Karpas-422 (cell line): ENCODE results near the gene EMSY. TPM values are rescaled to one million over a fixed set of nuclear protein-coding genes. Genes with fewer than 3 reads are reported as not detected.

Experiments used
- DNase-seq: peaks from one replicate; pipeline ENCODE4 v3.0.0-alpha.2; 2015
- H2AFZ ChIP-seq: fragments of 200-600 bp; sonication (generic); 2 replicates; pipeline ENCODE4 v1.6.1; 2014; ENCODE audit warnings: antibody characterized with exemption, low read length, mixed read lengths
- H3K27ac ChIP-seq: fragments of 200-600 bp; sonication (generic); 2 replicates; pipeline ENCODE4 v1.5.1; 2014; ENCODE audit warnings: mild to moderate bottlenecking, low read length, moderate library complexity
- H3K27me3 ChIP-seq: fragments of 200-600 bp; sonication (generic); 2 replicates; pipeline ENCODE4 v1.6.1; 2014; ENCODE audit warnings: low read length, mixed read lengths
- H3K36me3 ChIP-seq: fragments of 200-600 bp; sonication (generic); 2 replicates; pipeline ENCODE4 v1.6.1; 2014; ENCODE audit warnings: low read length, mixed read lengths; ENCODE audit not compliant: insufficient read depth
- H3K4me1 ChIP-seq: fragments of 200-600 bp; sonication (generic); 2 replicates; pipeline ENCODE4 v1.6.1; 2014; ENCODE audit warnings: mild to moderate bottlenecking, low read length, mixed read lengths
- H3K4me2 ChIP-seq: fragments of 200-600 bp; sonication (generic); 2 replicates; pipeline ENCODE4 v1.6.1; 2014; ENCODE audit warnings: low read length, low read depth, mild to moderate bottlenecking; ENCODE audit not compliant: poor library complexity, severe bottlenecking
- H3K4me3 ChIP-seq: fragments of 200-600 bp; sonication (generic); 2 replicates; pipeline ENCODE4 v1.5.1; 2014; ENCODE audit warnings: mild to moderate bottlenecking, antibody characterized with exemption, low read length, mixed read lengths
- H3K79me2 ChIP-seq: fragments of 200-600 bp; sonication (generic); 2 replicates; pipeline ENCODE4 v1.6.1; 2014; ENCODE audit warnings: mild to moderate bottlenecking, low read length, mixed read lengths
- H3K9ac ChIP-seq: fragments of 200-600 bp; sonication (generic); 2 replicates; pipeline ENCODE4 v1.6.0; 2014; ENCODE audit warnings: low read length
- H3K9me2 ChIP-seq: fragments of 200-600 bp; sonication (generic), shearing (Covaris generic); replicated peaks from 2 replicates; pipeline ENCODE4 v1.6.0; 2014; ENCODE audit warnings: mild to moderate bottlenecking, low read length, moderate library complexity; ENCODE audit not compliant: insufficient read depth
- H3K9me3 ChIP-seq: fragments of 300-700, 200-600 bp; sonication (generic); 2 replicates; pipeline ENCODE4 v1.6.1; 2014; ENCODE audit warnings: low read length, mixed read lengths
- H4K20me1 ChIP-seq: fragments of 200-600 bp; sonication (generic); 2 replicates; pipeline ENCODE4 v1.6.1; 2014; ENCODE audit warnings: mild to moderate bottlenecking, antibody characterized with exemption, low read length, low read depth; ENCODE audit not compliant: insufficient read depth
- total RNA-seq: library from RNA; depleted of rRNA; stranded (reverse); fragments of >200 nt; shearing (Covaris generic); gene quantifications from 2 replicates; pipeline ENCODE4 v1.2.3, GENCODE V29; 2014; ENCODE audit warnings: low replicate concordance

The EMSY gene
- total RNA-seq, 1 experiment from 2014 or later: 40.3 TPM

GRCh38 chr11:76558891-76559290 is 114.1 kb downstream of the EMSY start:
- Histone ChIP-seq H2AFZ (no peak overlapping the region), H3K9me2 (no peaks in the 10 kb centered on the region)

GRCh38 chr11:76559346-76559745 is 114.5 kb downstream of the EMSY start:
- Histone ChIP-seq H3K4me2 (no peak overlapping the region), H3K4me1 (no peaks in the 10 kb centered on the region), H3K27ac (no peak overlapping the region), H3K9ac (no peak overlapping the region), H3K79me2 (no peaks in the 10 kb centered on the region), H3K27me3 (no peaks in the 10 kb centered on the region), H2AFZ (no peak overlapping the region), H3K36me3 (no peaks in the 10 kb centered on the region), H4K20me1 (no peaks in the 10 kb centered on the region), H3K9me3 (no peaks in the 10 kb centered on the region), H3K4me3 (no peak overlapping the region), H3K9me2 (no peaks in the 10 kb centered on the region)
- no peak for DNase-seq

More at GRCh38 chr11:76558891-76559290, 114.1 kb downstream of the EMSY start:
- Histone ChIP-seq H3K9me3 (no peaks in the 10 kb centered on the region), H3K27ac (no peak overlapping the region), H3K79me2 (no peaks in the 10 kb centered on the region), H3K9ac (no peak overlapping the region), H3K4me1 (no peaks in the 10 kb centered on the region), H3K27me3 (no peaks in the 10 kb centered on the region), H3K36me3 (no peaks in the 10 kb centered on the region), H4K20me1 (no peaks in the 10 kb centered on the region), H3K4me3 (no peak overlapping the region), H3K4me2 (no peak overlapping the region)
- DNase-seq: no peak

- H3K27me3 ChIP-seq: no peaks in the 10 kb centered on the region
- H3K79me2 ChIP-seq: no peaks in the 10 kb centered on the region
- no peak overlapping the region for H2AFZ ChIP-seq
- no peak overlapping the region for H3K4me3 ChIP-seq
- H3K36me3 ChIP-seq: no peaks in the 10 kb centered on the region
- H3K9ac ChIP-seq: no peak overlapping the region
- no peaks in the 10 kb centered on the region for H3K4me1 ChIP-seq
- no peaks in the 10 kb centered on the region for H4K20me1 ChIP-seq
- H3K4me2 ChIP-seq: no peak overlapping the region
- no peaks in the 10 kb centered on the region for H3K9me2 ChIP-seq
- no peaks in the 10 kb centered on the region for H3K9me3 ChIP-seq
- no peak for DNase-seq
- no peak overlapping the region for H3K27ac ChIP-seq
These were observed 115.4 kb downstream of the EMSY start for GRCh38 chr11:76560219-76560618.

GRCh38 chr11:76561245-76561644 is 116.4 kb downstream of the EMSY start:
- Histone ChIP-seq H4K20me1 (no peaks in the 10 kb centered on the region), H3K27ac (no peak overlapping the region), H3K4me3 (no peak overlapping the region), H3K4me1 (no peaks in the 10 kb centered on the region), H3K9me3 (no peaks in the 10 kb centered on the region), H3K4me2 (no peak overlapping the region), H3K79me2 (no peaks in the 10 kb centered on the region), H3K9me2 (no peaks in the 10 kb centered on the region), H3K36me3 (no peaks in the 10 kb centered on the region), H2AFZ (no peak overlapping the region), H3K9ac (no peak overlapping the region), H3K27me3 (no peaks in the 10 kb centered on the region)
- no peak for DNase-seq

- Histone ChIP-seq H3K9me2 (no peaks in the 10 kb centered on the region), H3K4me2 (no peak overlapping the region), H3K27me3 (no peaks in the 10 kb centered on the region), H3K36me3 (no peaks in the 10 kb centered on the region), H3K4me1 (no peaks in the 10 kb centered on the region), H3K27ac (no peak overlapping the region), H4K20me1 (no peaks in the 10 kb centered on the region), H2AFZ (no peak overlapping the region), H3K9ac (no peak overlapping the region), H3K9me3 (no peaks in the 10 kb centered on the region), H3K79me2 (no peaks in the 10 kb centered on the region), H3K4me3 (no peak overlapping the region)
- DNase-seq: no peak
These were observed 117.7 kb downstream of the EMSY start for GRCh38 chr11:76562541-76562940.

GRCh38 chr11:76564364-76564763 is 119.5 kb downstream of the EMSY start:
- Histone ChIP-seq H3K4me1 (no peaks in the 10 kb centered on the region), H3K4me2 (no peak overlapping the region), H4K20me1 (no peaks in the 10 kb centered on the region), H3K79me2 (no peaks in the 10 kb centered on the region), H3K27ac (no peak overlapping the region), H2AFZ (no peak overlapping the region), H3K9me3 (no peaks in the 10 kb centered on the region), H3K9ac (no peak overlapping the region), H3K36me3 (no peaks in the 10 kb centered on the region), H3K4me3 (no peak overlapping the region), H3K27me3 (no peaks in the 10 kb centered on the region), H3K9me2 (no peaks in the 10 kb centered on the region)
- DNase-seq: no peak

- H3K9me2 ChIP-seq: no peaks in the 10 kb centered on the region
- H3K4me1 ChIP-seq: no peaks in the 10 kb centered on the region
- H3K4me3 ChIP-seq: no peak overlapping the region
- H3K4me2 ChIP-seq: no peak overlapping the region
- no peaks in the 10 kb centered on the region for H3K79me2 ChIP-seq
- no peak for DNase-seq
- H3K27me3 ChIP-seq: no peaks in the 10 kb centered on the region
- H3K9ac ChIP-seq: no peak overlapping the region
- H3K9me3 ChIP-seq: no peaks in the 10 kb centered on the region
- H4K20me1 ChIP-seq: no peaks in the 10 kb centered on the region
- no peak overlapping the region for H2AFZ ChIP-seq
- no peak overlapping the region for H3K27ac ChIP-seq
- no peaks in the 10 kb centered on the region for H3K36me3 ChIP-seq
These were observed 122.0 kb downstream of the EMSY start for GRCh38 chr11:76566811-76567210.

GRCh38 chr11:76567261-76567660 is 122.4 kb downstream of the EMSY start:
- no peaks in the 10 kb centered on the region for H3K36me3 ChIP-seq
- H3K4me2 ChIP-seq: no peak overlapping the region
- no peak overlapping the region for H3K4me3 ChIP-seq
- no peak overlapping the region for H3K27ac ChIP-seq
- H3K4me1 ChIP-seq: no peaks in the 10 kb centered on the region
- H3K79me2 ChIP-seq: no peaks in the 10 kb centered on the region
- H4K20me1 ChIP-seq: no peaks in the 10 kb centered on the region
- DNase-seq: no peak
- H3K9me3 ChIP-seq: no peaks in the 10 kb centered on the region
- no peaks in the 10 kb centered on the region for H3K27me3 ChIP-seq
- no peak overlapping the region for H2AFZ ChIP-seq
- H3K9ac ChIP-seq: no peak overlapping the region
- H3K9me2 ChIP-seq: no peaks in the 10 kb centered on the region

GRCh38 chr11:76568139-76568538 is 123.3 kb downstream of the EMSY start:
- H3K79me2 ChIP-seq: no peaks in the 10 kb centered on the region
- no peaks in the 10 kb centered on the region for H3K9me3 ChIP-seq
- H3K36me3 ChIP-seq: no peaks in the 10 kb centered on the region
- H3K9ac ChIP-seq: no peak overlapping the region
- H3K27ac ChIP-seq: no peak overlapping the region
- H2AFZ ChIP-seq: no peak overlapping the region
- no peaks in the 10 kb centered on the region for H3K27me3 ChIP-seq
- H3K4me2 ChIP-seq: no peak overlapping the region
- H3K9me2 ChIP-seq: no peaks in the 10 kb centered on the region
- no peak for DNase-seq
- H4K20me1 ChIP-seq: no peaks in the 10 kb centered on the region
- no peaks in the 10 kb centered on the region for H3K4me1 ChIP-seq
- no peak overlapping the region for H3K4me3 ChIP-seq
